HEK293 (cell line): Measurements from ENCODE around the gene PLCD4.

ENCODE experiments used
- CTCF ChIA-PET: fragments of 350-600 bp; formaldehyde crosslinking; extraction: SDS; loops from one replicate; lab custom pipeline; 2021; ENCODE audit warnings: antibody characterized with exemption; lab: Yijun Ruan, JAX
- POLR2A ChIA-PET: fragments of 300-600 bp; formaldehyde crosslinking; extraction: SDS; loops from one replicate; lab custom pipeline; 2020; ENCODE audit warnings: antibody characterized with exemption, inconsistent platforms; lab: Yijun Ruan, JAX
- H3K27ac ChIP-seq: fragments of 200-500 bp; sonication (Bioruptor generic); 2 replicates; pipeline ENCODE4 v1.5.1; 2014; ENCODE audit warnings: low read depth, low read length, control low read depth, inconsistent platforms; ENCODE audit errors: extremely low read depth
- H3K36me3 ChIP-seq, 2 experiments: fragments of 200-500 bp in 1 of 2; sonication (Bioruptor generic) in 1 of 2; 1 replicate in 1 of 2; 2 replicates in 1 of 2; pipeline ENCODE4 v1.5.1; 2014 to 2017; ENCODE audit warnings: inconsistent platforms in 2 of 2, low read length in 2 of 2; ENCODE audit not compliant: control insufficient read depth in 2 of 2, insufficient read depth in 1 of 2
- H3K4me1 ChIP-seq: fragments of 200-500 bp; sonication (Bioruptor generic); 2 replicates; pipeline ENCODE4 v1.5.1; 2014; ENCODE audit warnings: mild to moderate bottlenecking, low read length, inconsistent platforms; ENCODE audit not compliant: control insufficient read depth, insufficient read depth
- H3K4me3 ChIP-seq: 2 replicates; pipeline ENCODE4 v1.5.1; 2011; ENCODE audit warnings: low read depth, mild to moderate bottlenecking, control low read depth, low read length, moderate library complexity
- H3K9me3 ChIP-seq: fragments of 200-500 bp; sonication (Bioruptor generic); 2 replicates; pipeline ENCODE4 v1.5.1; 2014; ENCODE audit warnings: low read depth, low read length, inconsistent platforms; ENCODE audit not compliant: control insufficient read depth, insufficient read depth
- ELK4 ChIP-seq: IDR thresholded peaks from 2 replicates; pipeline ENCODE4 v1.6.1; 2011; ENCODE audit warnings: mild to moderate bottlenecking, low read depth, low read length, borderline replicate concordance
- GLIS1 ChIP-seq: fragments of 450-650 bp; formaldehyde crosslinking; IDR thresholded peaks from 2 replicates; pipeline ENCODE4 v1.5.1; 2016; ENCODE audit warnings: missing biosample characterization, missing genetic modification characterization
- KLF1 ChIP-seq: fragments of 450-650 bp; formaldehyde crosslinking; IDR thresholded peaks from 2 replicates; pipeline ENCODE4 v1.5.1; 2016; ENCODE audit warnings: missing biosample characterization, missing genetic modification characterization
- KLF10 ChIP-seq: fragments of 450-650 bp; IDR thresholded peaks from 2 replicates; pipeline ENCODE4 v1.5.1; 2018; ENCODE audit warnings: missing biosample characterization, mild to moderate bottlenecking, missing genetic modification characterization
- PRDM6 ChIP-seq: fragments of 450-650 bp; formaldehyde crosslinking; IDR thresholded peaks from 2 replicates; pipeline ENCODE4 v1.5.1; 2017; ENCODE audit warnings: missing biosample characterization, missing genetic modification characterization
- SCRT1 ChIP-seq: fragments of 450-650 bp; formaldehyde crosslinking; IDR thresholded peaks from 2 replicates; pipeline ENCODE4 v1.5.1; 2016; ENCODE audit warnings: missing biosample characterization, missing genetic modification characterization, borderline replicate concordance
- SP2 ChIP-seq: fragments of 450-650 bp; formaldehyde crosslinking; IDR thresholded peaks from 2 replicates; pipeline ENCODE4 v1.5.1; 2016; ENCODE audit warnings: missing biosample characterization, missing genetic modification characterization
- ZBTB49 ChIP-seq: fragments of 450-650 bp; formaldehyde crosslinking; IDR thresholded peaks from 2 replicates; pipeline ENCODE4 v1.5.1; 2016; ENCODE audit warnings: missing biosample characterization, missing genetic modification characterization, low read depth
- ZFP3 ChIP-seq: fragments of 450-650 bp; formaldehyde crosslinking; IDR thresholded peaks from 2 replicates; pipeline ENCODE4 v1.5.1; 2016; ENCODE audit warnings: low read depth, missing biosample characterization, missing genetic modification characterization
- ZIC2 ChIP-seq: fragments of 450-650 bp; formaldehyde crosslinking; IDR thresholded peaks from 2 replicates; pipeline ENCODE4 v1.5.1; 2016; ENCODE audit warnings: missing biosample characterization, missing genetic modification characterization
- ZNF10 ChIP-seq: fragments of 450-650 bp; formaldehyde crosslinking; IDR thresholded peaks from 2 replicates; pipeline ENCODE4 v1.5.1; 2017; ENCODE audit warnings: missing biosample characterization, missing genetic modification characterization
- ZNF18 ChIP-seq: fragments of 450-650 bp; formaldehyde crosslinking; IDR thresholded peaks from 2 replicates; pipeline ENCODE4 v1.5.1; 2016; ENCODE audit warnings: missing biosample characterization, missing genetic modification characterization
- ZNF324 ChIP-seq: fragments of 450-650 bp; formaldehyde crosslinking; IDR thresholded peaks from 2 replicates; pipeline ENCODE4 v1.5.1; 2016; ENCODE audit warnings: missing biosample characterization, missing genetic modification characterization
- ZNF335 ChIP-seq: fragments of 450-650 bp; formaldehyde crosslinking; conservative IDR thresholded peaks from 2 replicates; pipeline ENCODE4 v1.5.1; 2016; ENCODE audit warnings: missing biosample characterization, missing genetic modification characterization
- ZNF362 ChIP-seq: fragments of 450-650 bp; formaldehyde crosslinking; IDR thresholded peaks from 2 replicates; pipeline ENCODE4 v1.5.1; 2016; ENCODE audit warnings: missing biosample characterization, missing genetic modification characterization
- ZNF488 ChIP-seq: fragments of 450-650 bp; formaldehyde crosslinking; IDR thresholded peaks from 2 replicates; pipeline ENCODE4 v1.5.1; 2016; ENCODE audit warnings: missing biosample characterization, missing genetic modification characterization
- ZNF530 ChIP-seq: fragments of 450-650 bp; formaldehyde crosslinking; IDR thresholded peaks from 2 replicates; pipeline ENCODE4 v1.5.1; 2016; ENCODE audit warnings: low read depth, missing biosample characterization, missing genetic modification characterization
- ZNF561 ChIP-seq: fragments of 450-650 bp; IDR thresholded peaks from 2 replicates; pipeline ENCODE4 v1.5.1; 2018; ENCODE audit warnings: missing biosample characterization, missing genetic modification characterization, borderline replicate concordance
- ZNF600 ChIP-seq: fragments of 450-650 bp; formaldehyde crosslinking; IDR thresholded peaks from 2 replicates; pipeline ENCODE4 v1.5.1; 2016; ENCODE audit warnings: missing biosample characterization, missing genetic modification characterization
- ZNF707 ChIP-seq: fragments of 450-650 bp; formaldehyde crosslinking; IDR thresholded peaks from 2 replicates; pipeline ENCODE4 v1.5.1; 2016; ENCODE audit warnings: missing biosample characterization, missing genetic modification characterization

Gene PLCD4

GRCh38 chr2:218663901-218664300 is 56.2 kb downstream of the PLCD4 start:
- POLR2A ChIA-PET, result no interaction called here
- no peaks in the 10 kb centered on the region for H3K4me1 ChIP-seq
- TF ChIP-seq SP2 (tag by site-specific recombination) (no peak), ZNF18 (tag by site-specific recombination) (no peak), PRDM6 (no peak), ZNF707 (tag by site-specific recombination) (no peak), KLF10 (tag by site-specific recombination) (no peak), ZNF335 (no peak), ZNF561 (tag by site-specific recombination) (no peak), ZFP3 (tag by site-specific recombination) (no peak), ZNF600 (tag by site-specific recombination) (no peak), ELK4 (no peak), ZNF488 (no peak), ZNF530 (tag by site-specific recombination) (no peak), ZNF324 (tag by site-specific recombination) (no peak), ZBTB49 (tag by site-specific recombination) (no peak), SCRT1 (tag by site-specific recombination) (no peak), ZNF362 (tag by site-specific recombination) (no peak)
- TF ChIP-seq, all 188 proteins: peak for 0
- no peak overlapping the region for H3K27ac ChIP-seq
- CTCF ChIA-PET, result interaction anchor here (1.3 kb wide), 1 partner anchor 13 kb away, joined by 3 read pairs; no protein-coding TSS in a partner anchor
- no peaks in the 10 kb centered on the region for H3K9me3 ChIP-seq
- no peak overlapping the region for H3K4me3 ChIP-seq
- H3K36me3 ChIP-seq, result peaks cover 32 to 82% of the 10 kb centered on the region in 2 experiments

- Histone ChIP-seq H3K36me3 (peaks cover 32 to 90% of the 10 kb centered on the region in 2 experiments), H3K9me3 (no peaks in the 10 kb centered on the region), H3K4me1 (no peaks in the 10 kb centered on the region), H3K27ac (no peak overlapping the region), H3K4me3 (no peak overlapping the region)
- ChIA-PET CTCF (no interaction called here), POLR2A (no interaction called here)
- TF ChIP-seq GLIS1 (tag by site-specific recombination) (no peak), KLF1 (tag by site-specific recombination) (no peak), ZIC2 (tag by site-specific recombination) (no peak), ZNF10 (peak; percentile 50; the same call in 1 of the 2 replicates)
These were observed 57.0 kb downstream of the PLCD4 start for GRCh38 chr2:218664653-218665052.
